OCI-LY1 (cell line): ENCODE results near the gene MYOZ3.

ENCODE experiments used
- H2AFZ ChIP-seq: fragments of 200-600 bp; sonication (generic), shearing (Covaris generic); 2 replicates; pipeline ENCODE4 v1.6.0; 2014; ENCODE audit warnings: antibody characterized with exemption, mild to moderate bottlenecking, low read length
- H3F3A ChIP-seq: fragments of 200-600 bp; sonication (generic), shearing (Covaris generic); 2 replicates; pipeline ENCODE4 v1.6.0; 2014; ENCODE audit warnings: mild to moderate bottlenecking, antibody characterized with exemption, low read length, moderate library complexity; ENCODE audit not compliant: insufficient read depth
- H3K27ac ChIP-seq: fragments of 200-600 bp; sonication (generic); 2 replicates; pipeline ENCODE4 v1.5.1; 2014; ENCODE audit warnings: low read length, mixed run types, mild to moderate bottlenecking, low read depth; ENCODE audit not compliant: poor library complexity, severe bottlenecking
- H3K27me3 ChIP-seq: fragments of 200-600 bp; sonication (generic); 2 replicates; pipeline ENCODE4 v1.6.0; 2014; ENCODE audit warnings: antibody characterized with exemption, mild to moderate bottlenecking, low read length, moderate library complexity; ENCODE audit not compliant: insufficient read depth
- H3K36me3 ChIP-seq: fragments of 200-600 bp; sonication (generic); 2 replicates; pipeline ENCODE4 v1.6.1; 2014; ENCODE audit warnings: mild to moderate bottlenecking, antibody characterized with exemption, low read length, moderate library complexity, mixed read lengths; ENCODE audit not compliant: insufficient read depth
- H3K4me1 ChIP-seq: fragments of 200-600 bp; sonication (generic); 2 replicates; pipeline ENCODE4 v1.5.1; 2014; ENCODE audit warnings: mild to moderate bottlenecking, low read length, moderate library complexity; ENCODE audit not compliant: insufficient read depth, severe bottlenecking
- H3K4me2 ChIP-seq: fragments of 200-600 bp; sonication (generic), shearing (Covaris generic); 2 replicates; pipeline ENCODE4 v1.6.1; 2014; ENCODE audit warnings: low read length
- H3K4me3 ChIP-seq: fragments of 200-600 bp; sonication (generic); 2 replicates; pipeline ENCODE4 v1.5.1; 2014; ENCODE audit warnings: low read length, low read depth, mild to moderate bottlenecking, mixed read lengths; ENCODE audit not compliant: poor library complexity, severe bottlenecking
- H3K79me2 ChIP-seq: fragments of 200-600 bp; shearing (Covaris generic); 2 replicates; pipeline ENCODE4 v1.6.1; 2016; ENCODE audit warnings: mixed run types, low read length, mixed read lengths; ENCODE audit not compliant: insufficient read depth
- H3K9ac ChIP-seq: fragments of 200-600 bp; sonication (generic), shearing (Covaris generic); 2 replicates; pipeline ENCODE4 v1.6.1; 2014; ENCODE audit warnings: mild to moderate bottlenecking, low read length, mixed read lengths
- H3K9me2 ChIP-seq: fragments of 200-600 bp; sonication (generic), shearing (Covaris generic); 2 replicates; pipeline ENCODE4 v1.6.1; 2014; ENCODE audit warnings: low read depth, mild to moderate bottlenecking, low read length, mixed read lengths
- H3K9me3 ChIP-seq: fragments of 200-600 bp; shearing (Covaris generic); 2 replicates; pipeline ENCODE4 v1.6.1; 2014; ENCODE audit warnings: low read length, mixed read lengths
- H4K20me1 ChIP-seq: fragments of 200-600 bp; sonication (generic), shearing (Covaris generic); 2 replicates; pipeline ENCODE4 v1.6.0; 2016; ENCODE audit warnings: mild to moderate bottlenecking, low read length; ENCODE audit not compliant: insufficient read depth
- EZH2 ChIP-seq: fragments of 200-600 bp; sonication (generic), shearing (Covaris generic); IDR thresholded peaks from 2 replicates; pipeline ENCODE4 v1.8.0; 2017; ENCODE audit warnings: borderline replicate concordance, mixed run types, mild to moderate bottlenecking, antibody characterized with exemption, low read length, moderate library complexity, mixed read lengths
- TF ChIP-seq, protein P1 (sequence below): fragments of 200-600 bp; sonication (generic), shearing (Covaris generic); IDR thresholded peaks from 2 replicates; pipeline ENCODE4 v1.5.1; 2017; ENCODE audit warnings: mild to moderate bottlenecking, antibody characterized with exemption, low read length, moderate library complexity, mixed read lengths

Gene MYOZ3

GRCh38 chr5:150649108-150650020, 11.7 kb upstream of the MYOZ3 start:
- Histone ChIP-seq H3K9ac (no peak overlapping the region), H3K27ac (no peak overlapping the region), H3K79me2 (no peaks in the 10 kb centered on the region), H3K27me3 (peaks cover 3% of the 10 kb centered on the region; the same call in 1 of the 2 replicates), H3K4me3 (no peak overlapping the region), H4K20me1 (no peaks in the 10 kb centered on the region), H3K9me2 (no peaks in the 10 kb centered on the region), H3K36me3 (no peaks in the 10 kb centered on the region), H3K4me2 (no peak overlapping the region), H3K4me1 (no peaks in the 10 kb centered on the region), H3K9me3 (no peaks in the 10 kb centered on the region), H2AFZ (no peak overlapping the region), H3F3A (no peaks in the 10 kb centered on the region)
- TF ChIP-seq EZH2 = no peak
- TF ChIP-seq, protein P1, sequence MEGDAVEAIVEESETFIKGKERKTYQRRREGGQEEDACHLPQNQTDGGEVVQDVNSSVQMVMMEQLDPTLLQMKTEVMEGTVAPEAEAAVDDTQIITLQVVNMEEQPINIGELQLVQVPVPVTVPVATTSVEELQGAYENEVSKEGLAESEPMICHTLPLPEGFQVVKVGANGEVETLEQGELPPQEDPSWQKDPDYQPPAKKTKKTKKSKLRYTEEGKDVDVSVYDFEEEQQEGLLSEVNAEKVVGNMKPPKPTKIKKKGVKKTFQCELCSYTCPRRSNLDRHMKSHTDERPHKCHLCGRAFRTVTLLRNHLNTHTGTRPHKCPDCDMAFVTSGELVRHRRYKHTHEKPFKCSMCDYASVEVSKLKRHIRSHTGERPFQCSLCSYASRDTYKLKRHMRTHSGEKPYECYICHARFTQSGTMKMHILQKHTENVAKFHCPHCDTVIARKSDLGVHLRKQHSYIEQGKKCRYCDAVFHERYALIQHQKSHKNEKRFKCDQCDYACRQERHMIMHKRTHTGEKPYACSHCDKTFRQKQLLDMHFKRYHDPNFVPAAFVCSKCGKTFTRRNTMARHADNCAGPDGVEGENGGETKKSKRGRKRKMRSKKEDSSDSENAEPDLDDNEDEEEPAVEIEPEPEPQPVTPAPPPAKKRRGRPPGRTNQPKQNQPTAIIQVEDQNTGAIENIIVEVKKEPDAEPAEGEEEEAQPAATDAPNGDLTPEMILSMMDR = no peak

GRCh38 chr5:150650021-150651006, 10.7 kb upstream of the MYOZ3 start:
- Histone ChIP-seq H3K4me2 (no peak overlapping the region), H3K36me3 (no peaks in the 10 kb centered on the region)
- TF ChIP-seq EZH2 = no peak
- TF ChIP-seq, protein P1 = no peak

GRCh38 chr5:150651382-150651781, 9.7 kb upstream of the MYOZ3 start:
- no peaks in the 10 kb centered on the region for H4K20me1 ChIP-seq
- H3K27ac ChIP-seq = no peak overlapping the region
- H3K36me3 ChIP-seq = no peaks in the 10 kb centered on the region
- no peak overlapping the region for H3K4me3 ChIP-seq
- peaks cover 3% of the 10 kb centered on the region; the same call in 1 of the 2 replicates for H3K27me3 ChIP-seq
- no peaks in the 10 kb centered on the region for H3F3A ChIP-seq
- no peaks in the 10 kb centered on the region for H3K9me2 ChIP-seq
- H3K4me2 ChIP-seq = no peak overlapping the region
- no peaks in the 10 kb centered on the region for H3K9me3 ChIP-seq
- no peaks in the 10 kb centered on the region for H3K79me2 ChIP-seq
- TF ChIP-seq, protein P1 = no peak
- no peak for TF ChIP-seq EZH2
- H3K9ac ChIP-seq = no peak overlapping the region
- no peak overlapping the region for H2AFZ ChIP-seq
- no peaks in the 10 kb centered on the region for H3K4me1 ChIP-seq

More at GRCh38 chr5:150650021-150651006, 10.7 kb upstream of the MYOZ3 start:
- Histone ChIP-seq H3K27me3 (peaks cover 3% of the 10 kb centered on the region; the same call in 1 of the 2 replicates), H3K9me3 (no peaks in the 10 kb centered on the region), H3K4me3 (no peak overlapping the region), H3K9ac (no peak overlapping the region), H3K9me2 (no peaks in the 10 kb centered on the region), H3F3A (no peaks in the 10 kb centered on the region), H3K27ac (no peak overlapping the region), H3K4me1 (no peaks in the 10 kb centered on the region), H2AFZ (no peak overlapping the region), H4K20me1 (no peaks in the 10 kb centered on the region), H3K79me2 (no peaks in the 10 kb centered on the region)
